Measurements from ENCODE around the gene UBB.
A peak's percentile ranks its signal among the peaks of the same experiment; 100 is the strongest.

UBB gene

DNA sequence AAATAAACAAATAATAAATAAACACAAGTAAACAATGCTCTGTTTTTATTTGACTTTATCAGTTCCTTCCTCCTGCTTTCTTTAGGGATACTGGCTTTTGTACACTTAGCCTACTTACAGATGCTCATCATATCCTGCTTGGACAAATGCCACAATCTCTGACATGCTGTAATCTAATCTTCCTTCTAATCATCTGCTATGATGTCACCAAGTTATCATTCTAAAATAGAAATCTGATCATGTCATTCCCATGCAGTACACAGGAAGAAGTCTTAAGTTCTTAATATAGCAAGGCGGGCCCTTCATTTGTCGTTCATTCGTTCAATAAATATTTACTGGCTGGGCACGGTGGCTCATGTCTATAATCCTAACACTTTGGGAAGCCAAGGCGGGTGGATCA lies 9.1 kb upstream of the UBB start:
- TF ChIP-seq, protein P1, sequence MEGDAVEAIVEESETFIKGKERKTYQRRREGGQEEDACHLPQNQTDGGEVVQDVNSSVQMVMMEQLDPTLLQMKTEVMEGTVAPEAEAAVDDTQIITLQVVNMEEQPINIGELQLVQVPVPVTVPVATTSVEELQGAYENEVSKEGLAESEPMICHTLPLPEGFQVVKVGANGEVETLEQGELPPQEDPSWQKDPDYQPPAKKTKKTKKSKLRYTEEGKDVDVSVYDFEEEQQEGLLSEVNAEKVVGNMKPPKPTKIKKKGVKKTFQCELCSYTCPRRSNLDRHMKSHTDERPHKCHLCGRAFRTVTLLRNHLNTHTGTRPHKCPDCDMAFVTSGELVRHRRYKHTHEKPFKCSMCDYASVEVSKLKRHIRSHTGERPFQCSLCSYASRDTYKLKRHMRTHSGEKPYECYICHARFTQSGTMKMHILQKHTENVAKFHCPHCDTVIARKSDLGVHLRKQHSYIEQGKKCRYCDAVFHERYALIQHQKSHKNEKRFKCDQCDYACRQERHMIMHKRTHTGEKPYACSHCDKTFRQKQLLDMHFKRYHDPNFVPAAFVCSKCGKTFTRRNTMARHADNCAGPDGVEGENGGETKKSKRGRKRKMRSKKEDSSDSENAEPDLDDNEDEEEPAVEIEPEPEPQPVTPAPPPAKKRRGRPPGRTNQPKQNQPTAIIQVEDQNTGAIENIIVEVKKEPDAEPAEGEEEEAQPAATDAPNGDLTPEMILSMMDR (IDR thresholded peaks at IDR 0.05): no peak
- Histone ChIP-seq H3K4me3 (no peak overlapping the region), H3K27ac (no peak overlapping the region)
- DNase-seq (ENCODE audit: low spot score): no peak

DNA sequence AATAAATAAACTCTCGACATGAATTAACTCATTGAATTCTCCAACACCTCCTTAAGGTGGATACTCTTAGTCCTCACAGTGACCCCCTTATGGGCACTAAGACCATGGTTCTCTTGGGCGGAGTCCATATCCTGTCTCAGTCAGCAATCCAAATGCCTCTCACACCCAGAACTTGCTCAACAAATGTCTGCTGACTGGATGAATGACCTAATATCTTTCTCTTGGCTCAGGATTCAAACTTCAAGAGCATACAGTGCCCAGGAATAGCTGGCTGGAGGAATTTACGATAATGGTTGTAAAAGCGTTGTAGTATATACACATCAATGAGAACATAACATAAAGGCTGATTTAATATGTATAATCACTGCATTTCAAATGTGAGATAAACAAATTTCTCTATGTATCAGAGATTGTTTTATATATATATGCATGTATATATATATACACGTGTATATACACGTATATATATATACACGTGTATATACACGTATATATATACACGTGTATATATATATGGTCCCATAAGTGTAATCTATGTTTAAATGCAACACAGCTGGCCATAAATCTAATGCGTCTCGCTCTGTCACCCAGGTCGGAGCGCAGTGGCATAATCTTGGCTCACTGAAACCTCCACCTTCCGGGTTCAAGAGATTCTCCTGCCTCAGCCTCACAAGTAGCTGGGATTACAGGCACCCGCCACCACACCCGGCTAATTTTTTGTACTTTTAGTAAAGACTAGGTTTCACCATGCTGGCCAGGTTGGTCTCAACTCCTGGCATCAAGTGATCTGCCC lies 6.5 kb upstream of the UBB start:
- no peak for DNase-seq (ENCODE audit: low spot score)
- Histone ChIP-seq H3K4me3 (no peak overlapping the region), H3K27ac (no peak overlapping the region)
- TF ChIP-seq, protein P1 (IDR thresholded peaks at IDR 0.05): no peak

DNA sequence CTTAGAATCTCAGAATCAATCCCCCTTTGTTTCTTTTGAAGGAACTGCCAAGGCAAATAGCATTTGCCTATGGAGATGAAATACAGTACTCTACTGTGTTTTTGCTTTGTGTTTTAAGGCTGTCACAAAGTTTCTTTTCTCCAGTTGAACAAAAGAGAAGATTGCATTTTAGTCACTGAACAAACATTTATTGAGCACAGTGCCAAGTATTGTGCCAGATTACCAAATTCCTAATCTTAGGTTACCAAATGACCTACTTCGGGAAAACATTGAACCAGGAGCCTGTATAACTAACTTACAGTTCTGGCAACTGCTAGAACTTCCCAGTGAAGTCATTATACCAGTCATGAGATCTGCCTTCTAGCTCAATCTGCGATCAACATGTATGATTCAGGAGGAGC lies 3.0 kb upstream of the UBB start:
- no peak overlapping the region for H3K27ac ChIP-seq
- H3K4me3 ChIP-seq: no peak overlapping the region
- TF ChIP-seq, protein P1 (IDR thresholded peaks at IDR 0.05): no peak
- DNase-seq (ENCODE audit: low spot score): no peak

DNA sequence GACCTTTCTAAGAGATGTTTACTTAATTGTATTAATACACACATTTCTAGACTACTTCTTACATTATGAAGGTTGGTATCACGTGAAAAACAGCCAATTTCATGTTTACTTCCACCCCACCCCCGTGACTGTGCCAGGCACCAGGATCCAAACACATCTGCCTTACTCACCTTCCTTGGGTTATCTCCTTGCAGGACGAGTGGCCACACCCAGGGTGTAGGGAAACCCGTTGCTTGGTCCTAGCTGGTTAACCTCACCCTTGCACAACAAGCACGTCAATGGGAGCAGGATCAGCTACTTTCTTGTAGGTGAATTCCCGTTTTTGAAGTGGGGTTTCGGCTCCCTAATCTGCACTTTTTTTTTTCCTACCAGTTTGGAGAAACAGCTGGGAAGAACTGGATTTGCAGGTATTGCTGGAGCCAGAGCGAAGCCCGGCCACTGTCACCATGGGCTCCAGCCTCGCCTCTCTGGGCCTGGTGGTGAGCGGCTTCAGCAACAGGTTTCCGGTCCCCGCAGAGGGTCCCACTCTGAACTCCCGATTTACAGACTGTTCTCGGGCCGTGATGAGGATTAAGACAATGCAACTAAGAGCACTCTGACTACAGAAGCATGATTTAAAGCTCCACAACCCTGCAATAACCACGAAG lies 2.1 kb upstream of the UBB start:
- H3K27ac ChIP-seq: peak overlapping the region in 1 of 2 donors; percentile 34
- no peak overlapping the region for H3K4me3 ChIP-seq
- no peak for DNase-seq (ENCODE audit: low spot score)

DNA sequence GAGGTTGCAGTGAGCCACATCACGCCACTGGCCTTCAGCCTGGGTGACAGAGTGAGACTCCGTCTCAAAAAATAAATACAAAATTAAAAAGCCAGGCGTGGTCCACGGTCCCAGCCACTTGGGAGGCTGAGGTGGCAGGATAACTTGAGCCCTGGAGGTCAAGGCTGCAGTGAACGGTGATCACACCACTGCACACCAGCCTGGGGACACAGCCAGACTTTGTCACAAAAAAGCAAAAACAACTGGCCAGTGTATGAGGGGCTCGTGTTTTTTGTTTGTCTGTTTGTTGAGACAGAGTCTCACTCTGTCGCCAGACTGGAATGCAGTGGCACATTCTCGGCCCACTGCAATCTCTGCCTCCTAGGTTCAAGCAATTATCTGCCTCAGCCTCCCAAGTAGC lies 1.2 kb upstream of the UBB start:
- Histone ChIP-seq H3K27ac (no peak overlapping the region), H3K4me3 (no peak overlapping the region)
- TF ChIP-seq, protein P1 (IDR thresholded peaks at IDR 0.05): no peak
- DNase-seq (ENCODE audit: low spot score): no peak

More for the DNA sequence above, 2.1 kb upstream of the UBB start:
- TF ChIP-seq, protein P1 (IDR thresholded peaks at IDR 0.05): no peak

DNA sequence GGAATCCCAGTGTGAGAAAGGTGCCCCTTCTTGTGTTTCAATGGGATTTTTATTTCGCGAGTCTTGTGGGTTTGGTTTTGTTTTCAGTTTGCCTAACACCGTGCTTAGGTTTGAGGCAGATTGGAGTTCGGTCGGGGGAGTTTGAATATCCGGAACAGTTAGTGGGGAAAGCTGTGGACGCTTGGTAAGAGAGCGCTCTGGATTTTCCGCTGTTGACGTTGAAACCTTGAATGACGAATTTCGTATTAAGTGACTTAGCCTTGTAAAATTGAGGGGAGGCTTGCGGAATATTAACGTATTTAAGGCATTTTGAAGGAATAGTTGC lies 567 bp downstream of the UBB start:
- H3K4me3 ChIP-seq: peak overlapping the region; percentile 79

More for the DNA sequence above, 567 bp downstream of the UBB start:
- no peak for DNase-seq (ENCODE audit: low spot score)
- H3K27ac ChIP-seq: peak overlapping the region; percentile 94 to 95
- TF ChIP-seq, protein P1 (IDR thresholded peaks at IDR 0.05): no peak

All from coronary artery (tissue), 2 donors.